ENCODE data around the gene PDLIM3.
A peak's percentile ranks its signal among the peaks of the same experiment; 100 is the strongest.
"Not testable (repeated sequence)": the region's sequence is repeated elsewhere in the genome, so short reads cannot be mapped to it uniquely, and the experiment has no call there.

The PDLIM3 gene

GRCh38 chr4:185540487-185541120, 5.3 kb upstream of the PDLIM3 start:
- Mint-ChIP-seq H3K27me3 (peaks cover 15% of the 10 kb centered on the region), H3K4me1 (peaks cover 8% of the 10 kb centered on the region), H3K9me3 (no peaks in the 10 kb centered on the region), H3K27ac (no peak overlapping the region), H3K4me3 (no peak overlapping the region), H3K36me3 (no peaks in the 10 kb centered on the region)
- DNase-seq (ENCODE audit: low spot score in 2 of 2) (no peak), ATAC-seq (ENCODE audit: low read depth) (no peak)

GRCh38 chr4:185540040-185540439, 4.7 kb upstream of the PDLIM3 start:
- no peak for DNase-seq (ENCODE audit: low spot score in 2 of 2)
- no peak for ATAC-seq (ENCODE audit: low read depth)
- Mint-ChIP-seq H3K36me3 (no peaks in the 10 kb centered on the region), H3K9me3 (no peaks in the 10 kb centered on the region), H3K27me3 (peaks cover 16% of the 10 kb centered on the region), H3K27ac (no peak overlapping the region), H3K4me3 (no peak overlapping the region), H3K4me1 (peaks cover 9% of the 10 kb centered on the region)

- no peak overlapping the region for H3K27ac Mint-ChIP-seq
- H3K9me3 Mint-ChIP-seq, result no peaks in the 10 kb centered on the region
- peaks cover 9% of the 10 kb centered on the region for H3K4me1 Mint-ChIP-seq
- ATAC-seq (ENCODE audit: low read depth) (no peak), DNase-seq (ENCODE audit: low spot score in 2 of 2) (no peak)
- H3K27me3 Mint-ChIP-seq, result peaks cover 18% of the 10 kb centered on the region
- H3K4me3 Mint-ChIP-seq, result no peak overlapping the region
- H3K36me3 Mint-ChIP-seq, result no peaks in the 10 kb centered on the region
Measured at GRCh38 chr4:185538806-185539205, 3.5 kb upstream of the PDLIM3 start.

- H3K36me3 Mint-ChIP-seq, result peaks cover 2% of the 10 kb centered on the region
- no peak overlapping the region for H3K4me3 Mint-ChIP-seq
- H3K27ac Mint-ChIP-seq, result no peak overlapping the region
- ATAC-seq (ENCODE audit: low read depth) (peak; percentile 34), DNase-seq (ENCODE audit: low spot score in 2 of 2) (no peak)
- H3K4me1 Mint-ChIP-seq, result peaks cover 5% of the 10 kb centered on the region
- peaks cover 19% of the 10 kb centered on the region for H3K27me3 Mint-ChIP-seq
- H3K9me3 Mint-ChIP-seq, result peaks cover 2% of the 10 kb centered on the region
Measured at GRCh38 chr4:185536411-185536709, 1.1 kb upstream of the PDLIM3 start.

GRCh38 chr4:185535612-185536410, 504 bp upstream of the PDLIM3 start:
- no peak overlapping the region for H3K27ac Mint-ChIP-seq
- ATAC-seq (ENCODE audit: low read depth), result peak; percentile 21
- H3K9me3 Mint-ChIP-seq, result peaks cover 2% of the 10 kb centered on the region
- peak overlapping the region; percentile 65 for H3K4me3 Mint-ChIP-seq
- peaks cover 5% of the 10 kb centered on the region for H3K4me1 Mint-ChIP-seq
- H3K27me3 Mint-ChIP-seq, result peaks cover 17% of the 10 kb centered on the region
- peaks cover 2% of the 10 kb centered on the region for H3K36me3 Mint-ChIP-seq
- no peak for DNase-seq (ENCODE audit: low spot score in 2 of 2)

- Mint-ChIP-seq H3K36me3 (peaks cover 2% of the 10 kb centered on the region), H3K27me3 (peaks cover 18% of the 10 kb centered on the region), H3K27ac (no peak overlapping the region), H3K9me3 (peaks cover 2% of the 10 kb centered on the region), H3K4me3 (peak overlapping the region; percentile 63), H3K4me1 (peaks cover 5% of the 10 kb centered on the region)
- ATAC-seq (ENCODE audit: low read depth) (no peak), DNase-seq (ENCODE audit: low spot score in 2 of 2) (no peak)
Measured at GRCh38 chr4:185534511-185534865, 819 bp downstream of the PDLIM3 start.

- Mint-ChIP-seq H3K27me3 (peaks cover 24% of the 10 kb centered on the region), H3K9me3 (peaks cover 2% of the 10 kb centered on the region), H3K4me1 (peaks cover 5% of the 10 kb centered on the region), H3K36me3 (peaks cover 2% of the 10 kb centered on the region), H3K4me3 (no peak overlapping the region), H3K27ac (no peak overlapping the region)
- ATAC-seq (ENCODE audit: low read depth) (no peak), DNase-seq (ENCODE audit: low spot score in 2 of 2) (no peak)
Measured at GRCh38 chr4:185532795-185533324, 2.4 kb downstream of the PDLIM3 start.

- peaks cover 2% of the 10 kb centered on the region for H3K9me3 Mint-ChIP-seq
- no peak overlapping the region for H3K27ac Mint-ChIP-seq
- DNase-seq (ENCODE audit: low spot score in 2 of 2) (no peak), ATAC-seq (ENCODE audit: low read depth) (no peak)
- peaks cover 25% of the 10 kb centered on the region for H3K27me3 Mint-ChIP-seq
- H3K36me3 Mint-ChIP-seq, result peaks cover 2% of the 10 kb centered on the region
- H3K4me3 Mint-ChIP-seq, result no peak overlapping the region
- H3K4me1 Mint-ChIP-seq, result peaks cover 5% of the 10 kb centered on the region
Measured at GRCh38 chr4:185532293-185532692, 3.0 kb downstream of the PDLIM3 start.

- not testable (repeated sequence) for H3K4me1 Mint-ChIP-seq; H3K36me3 Mint-ChIP-seq; DNase-seq (ENCODE audit: low spot score in 2 of 2); ATAC-seq (ENCODE audit: low read depth); H3K27ac Mint-ChIP-seq; H3K4me3 Mint-ChIP-seq; H3K9me3 Mint-ChIP-seq
- peaks cover 25% of the 10 kb centered on the region for H3K27me3 Mint-ChIP-seq
Measured at GRCh38 chr4:185531654-185532053, 3.7 kb downstream of the PDLIM3 start.

GRCh38 chr4:185529413-185529812, 5.9 kb downstream of the PDLIM3 start:
- DNase-seq (ENCODE audit: low spot score in 2 of 2) (no peak), ATAC-seq (ENCODE audit: low read depth) (no peak)
- H3K9me3 Mint-ChIP-seq, result peaks cover 6% of the 10 kb centered on the region
- peaks cover 5% of the 10 kb centered on the region for H3K36me3 Mint-ChIP-seq
- H3K27me3 Mint-ChIP-seq, result peaks cover 23% of the 10 kb centered on the region
- no peak overlapping the region for H3K27ac Mint-ChIP-seq
- no peaks in the 10 kb centered on the region for H3K4me1 Mint-ChIP-seq
- H3K4me3 Mint-ChIP-seq, result no peak overlapping the region

GRCh38 chr4:185524888-185525863, 10.1 kb downstream of the PDLIM3 start:
- Mint-ChIP-seq H3K9me3 (peaks cover 4% of the 10 kb centered on the region), H3K36me3 (peaks cover 4% of the 10 kb centered on the region), H3K4me1 (no peaks in the 10 kb centered on the region), H3K27ac (no peak overlapping the region), H3K27me3 (peaks cover 16% of the 10 kb centered on the region), H3K4me3 (no peak overlapping the region)
- ATAC-seq (ENCODE audit: low read depth), result no peak
- DNase-seq (ENCODE audit: low spot score in 2 of 2), result no peak

- peaks cover 4% of the 10 kb centered on the region for H3K36me3 Mint-ChIP-seq
- no peak overlapping the region for H3K27ac Mint-ChIP-seq
- DNase-seq (ENCODE audit: low spot score in 2 of 2) (no peak), ATAC-seq (ENCODE audit: low read depth) (no peak)
- no peak overlapping the region for H3K4me3 Mint-ChIP-seq
- H3K4me1 Mint-ChIP-seq, result no peaks in the 10 kb centered on the region
- peaks cover 4% of the 10 kb centered on the region for H3K9me3 Mint-ChIP-seq
- H3K27me3 Mint-ChIP-seq, result peaks cover 11% of the 10 kb centered on the region
Measured at GRCh38 chr4:185523862-185524261, 11.4 kb downstream of the PDLIM3 start.

- DNase-seq (ENCODE audit: low spot score in 2 of 2), result no peak
- Mint-ChIP-seq H3K27me3 (peaks cover 7% of the 10 kb centered on the region), H3K4me1 (no peaks in the 10 kb centered on the region), H3K27ac (no peak overlapping the region), H3K4me3 (no peak overlapping the region), H3K9me3 (peaks cover 4% of the 10 kb centered on the region), H3K36me3 (peaks cover 4% of the 10 kb centered on the region)
- ATAC-seq (ENCODE audit: low read depth), result no peak
Measured at GRCh38 chr4:185522451-185522850, 12.9 kb downstream of the PDLIM3 start.

- H3K36me3 Mint-ChIP-seq, result no peaks in the 10 kb centered on the region
- H3K4me1 Mint-ChIP-seq, result no peaks in the 10 kb centered on the region
- DNase-seq (ENCODE audit: low spot score in 2 of 2) (no peak), ATAC-seq (ENCODE audit: low read depth) (no peak)
- H3K9me3 Mint-ChIP-seq, result no peaks in the 10 kb centered on the region
- H3K27me3 Mint-ChIP-seq, result no peaks in the 10 kb centered on the region
- H3K4me3 Mint-ChIP-seq, result no peak overlapping the region
- no peak overlapping the region for H3K27ac Mint-ChIP-seq
Measured at GRCh38 chr4:185520119-185520518, 15.2 kb downstream of the PDLIM3 start.
